ENCODE results near the gene PHF2.

- TF ChIP-seq POLR2A (IDR thresholded peaks at IDR 0.05; ENCODE audit: low read depth, low read length) (no peak), POLR2AphosphoS5 (IDR thresholded peaks at IDR 0.05; ENCODE audit: low read depth, low read length) (peak; percentile 41; the same call in 1 of the 2 replicates), TAF1 (IDR thresholded peaks at IDR 0.05; ENCODE audit: borderline replicate concordance, low read depth, low read length) (no peak)
Observed at GRCh38 chr9:93649610-93650261, 73.4 kb downstream of the PHF2 start.

All from GM12892 (cell line).